Right lobe of liver (tissue), 6 donors: ENCODE data around the gene MAP3K3. TPM values are rescaled to one million over a fixed set of nuclear protein-coding genes. Genes with fewer than 3 reads are reported as not detected.

Experiments
- ATAC-seq, 4 donors: fragments of 200-7000 bp; cut with Tn5 transposase; one replicate each; pipeline ENCODE4 v1.9.1; 2020; ENCODE audit warnings: mild to moderate bottlenecking in 4 of 4, moderate library complexity in 4 of 4
- DNase-seq, 3 donors: peaks; one replicate each; pipeline ENCODE4 v3.0.0-alpha.2; 2020
- H3K27ac ChIP-seq, 3 donors: fragments of 200-600 bp; one replicate each; pipeline ENCODE4 v1.8.0; 2022
- H3K27me3 ChIP-seq, 2 donors: fragments of 200-600 bp; one replicate each; pipeline ENCODE4 v1.8.0; 2022
- H3K36me3 ChIP-seq, 4 donors: fragments of 200-600 bp; sonication (generic) in 1 of 4; one replicate each; pipeline versions ENCODE4 v1.5.1 to v1.8.0; 2017 to 2022; ENCODE audit warnings: control low read depth in 1 of 4
- H3K4me1 ChIP-seq, 4 donors: fragments of 200-600 bp; sonication (generic) in 1 of 4; one replicate each; pipeline versions ENCODE4 v1.5.1 to v1.8.0; 2017 to 2022; ENCODE audit warnings: control low read depth in 1 of 4
- H3K4me3 ChIP-seq, 3 donors: fragments of 200-600 bp; one replicate each; pipeline ENCODE4 v1.8.0; 2022
- H3K9me3 ChIP-seq, 4 donors: fragments of 200-600 bp; sonication (generic) in 1 of 4; one replicate each; pipeline versions ENCODE4 v1.5.1 to v1.8.0; 2017 to 2022; ENCODE audit warnings: control low read depth in 1 of 4
- POLR2A ChIP-seq: fragments of 450-650 bp; IDR thresholded peaks from one replicate; pipeline ENCODE4 v1.6.1; 2017; ENCODE audit warnings: antibody characterized with exemption, mild to moderate bottlenecking
- WGBS: methylation state at CpG from one replicate; pipeline ENCODE4 v1.1.6; 2018; ENCODE audit warnings: low coverage, low lambda C conversion rate; ENCODE audit not compliant: insufficient coverage; ENCODE audit errors: missing lambda C conversion rate; 5-methylcytosine and 5-hydroxymethylcytosine counted together
- intact Hi-C, 2 donors: fragments of 100-400 bp; cut with DNase I; formaldehyde crosslinking; loops; one replicate each; pipeline versions ENCODE4 v1.11.2 to v1.14.1; 2022
- total RNA-seq, 6 experiments: library from RNA; depleted of rRNA in 2 of 6; stranded (reverse); fragments of >200 nt in 2 of 6; fragmentation: NEBNext Ultra II Directional in 3 of 6; extraction: Animal tissue kit (Norgen Biotek cat#: 25700) in 3 of 6; gene quantifications; one replicate each; pipeline versions ENCODE4 v1.1.0 to v1.2.4, GENCODE V29; 2016 to 2023
- TF ChIP-seq, protein P1 (sequence below), 4 donors: fragments of 200-600 bp in 3 of 4; fragments of 450-650 bp in 1 of 4; IDR thresholded peaks; one replicate each; pipeline versions ENCODE4 v1.5.1 to v1.8.0; 2016 to 2022; ENCODE audit warnings: antibody characterized with exemption in 4 of 4, mild to moderate bottlenecking in 2 of 4
- donor health status: DM: no; HTN: yes; CAD: no.
- donor health status: DM: no; HTN: no; CAD: no.
- donor health status: DM: no; HTN: no; CAD: no.
- donor health status: DM: no; HTN: yes; CAD: no.
- donor health status: DM: no; HTN: yes; CAD: no.

Gene MAP3K3
- total RNA-seq, 6 experiments from 2014 or later = 10.6 to 15.8 (median 13.0) TPM

GRCh38 chr17:63699638-63700527, 77.7 kb downstream of the MAP3K3 start, which contains the start of gene LIMD2:
LIMD2 (minus strand) TSS chr17:63700125; CDS start chr17:63699298, 827 bp downstream.
- intact Hi-C loops = loop anchor here in 1 of 2 donors (10.0 kb wide), 1 partner anchor 65 kb away; no protein-coding TSS in a partner anchor
- Histone ChIP-seq H3K27me3 (no peaks in the 10 kb centered on the region), H3K36me3 (peaks cover 0 to 3% (median 0%) of the 10 kb centered on the region in 4 donors), H3K27ac (peak within 1 kb of the TSS; percentile 31 to 76 (median 68)), H3K4me1 (peaks cover 0 to 18% (median 8%) of the 10 kb centered on the region in 4 donors), H3K4me3 (peak within 1 kb of the TSS; percentile 41 to 54 (median 44)), H3K9me3 (no peaks in the 10 kb centered on the region)
- TF ChIP-seq, protein P1, sequence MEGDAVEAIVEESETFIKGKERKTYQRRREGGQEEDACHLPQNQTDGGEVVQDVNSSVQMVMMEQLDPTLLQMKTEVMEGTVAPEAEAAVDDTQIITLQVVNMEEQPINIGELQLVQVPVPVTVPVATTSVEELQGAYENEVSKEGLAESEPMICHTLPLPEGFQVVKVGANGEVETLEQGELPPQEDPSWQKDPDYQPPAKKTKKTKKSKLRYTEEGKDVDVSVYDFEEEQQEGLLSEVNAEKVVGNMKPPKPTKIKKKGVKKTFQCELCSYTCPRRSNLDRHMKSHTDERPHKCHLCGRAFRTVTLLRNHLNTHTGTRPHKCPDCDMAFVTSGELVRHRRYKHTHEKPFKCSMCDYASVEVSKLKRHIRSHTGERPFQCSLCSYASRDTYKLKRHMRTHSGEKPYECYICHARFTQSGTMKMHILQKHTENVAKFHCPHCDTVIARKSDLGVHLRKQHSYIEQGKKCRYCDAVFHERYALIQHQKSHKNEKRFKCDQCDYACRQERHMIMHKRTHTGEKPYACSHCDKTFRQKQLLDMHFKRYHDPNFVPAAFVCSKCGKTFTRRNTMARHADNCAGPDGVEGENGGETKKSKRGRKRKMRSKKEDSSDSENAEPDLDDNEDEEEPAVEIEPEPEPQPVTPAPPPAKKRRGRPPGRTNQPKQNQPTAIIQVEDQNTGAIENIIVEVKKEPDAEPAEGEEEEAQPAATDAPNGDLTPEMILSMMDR (IDR thresholded peaks at IDR 0.05) = no peak
- no peak for TF ChIP-seq POLR2A
- WGBS = 0% methylated on average over 14 of the region's 133 CpGs
- DNase-seq (peak; percentile 69 to 75 (median 73)), ATAC-seq (peak in 3 of 4 donors; percentile 1 to 28 (median 2))

DNA sequence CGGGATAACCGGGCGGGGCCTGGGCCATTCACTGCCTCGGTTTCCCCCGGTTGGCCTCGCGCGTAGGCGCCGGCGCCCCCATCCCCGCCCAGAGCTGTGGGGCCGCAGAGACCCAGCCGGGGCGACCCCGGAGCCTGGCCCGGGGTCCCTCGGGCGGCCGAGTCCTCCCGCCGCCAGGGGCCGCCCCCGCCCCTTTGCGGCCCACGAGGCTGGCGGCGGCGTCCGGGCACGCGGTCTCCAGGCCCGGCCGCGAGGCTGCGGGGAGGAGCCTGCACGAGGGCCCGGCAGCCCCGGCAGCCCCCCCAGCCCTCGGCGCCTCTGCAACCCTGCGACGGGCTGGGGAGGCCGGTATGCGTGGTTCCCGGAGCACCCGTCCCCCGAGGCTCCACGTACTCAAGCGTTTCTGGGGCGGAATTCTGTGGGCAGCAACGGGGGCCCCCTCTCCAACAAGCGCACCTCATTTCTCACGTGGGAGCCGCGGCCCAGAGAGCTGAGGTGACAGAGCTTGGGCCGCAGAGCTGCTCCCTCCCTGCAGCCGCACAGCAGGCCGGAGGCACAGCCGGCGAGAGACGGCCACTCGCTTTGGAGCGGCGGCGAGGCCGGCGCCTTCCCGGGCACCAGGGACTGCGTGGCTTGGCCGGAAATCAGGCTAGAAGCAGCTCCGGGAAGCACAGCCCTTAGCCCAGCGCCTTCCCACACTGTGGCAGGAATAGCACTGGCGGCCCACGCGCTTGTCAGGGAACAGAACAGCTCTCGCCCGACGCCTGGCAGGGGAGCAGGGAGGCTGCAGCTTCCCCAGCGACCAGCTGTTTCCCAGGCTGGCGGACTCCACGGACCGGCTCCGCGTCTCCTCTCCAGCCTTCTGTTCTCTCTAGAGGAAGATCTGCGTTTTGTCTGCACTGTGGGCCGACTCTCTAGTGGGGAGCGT, 78.6 kb downstream of the MAP3K3 start:
- no peak for TF ChIP-seq POLR2A
- TF ChIP-seq, protein P1 (IDR thresholded peaks at IDR 0.05) = peak in 1 of 4 donors; percentile 12
- Histone ChIP-seq H3K4me3 (peak overlapping the region; percentile 25 to 54 (median 26)), H3K9me3 (no peaks in the 10 kb centered on the region), H3K27me3 (no peaks in the 10 kb centered on the region), H3K36me3 (peaks cover 0 to 3% (median 0%) of the 10 kb centered on the region in 4 donors), H3K4me1 (peaks cover 0 to 18% (median 8%) of the 10 kb centered on the region in 4 donors), H3K27ac (peak overlapping the region; percentile 31 to 76 (median 68))
- intact Hi-C loops = no loop called here
- DNase-seq (peak in 2 of 3 donors; percentile 65 to 73), ATAC-seq (peak; percentile 10 to 34 (median 20))
- WGBS = 56% methylated on average over 18 of the region's 88 CpGs

GRCh38 chr17:63701456-63701820, 79.2 kb downstream of the MAP3K3 start:
- Histone ChIP-seq H3K4me3 (peak overlapping the region; percentile 2 to 54 (median 6)), H3K27ac (peak overlapping the region; percentile 26 to 76 (median 68)), H3K27me3 (no peaks in the 10 kb centered on the region), H3K9me3 (no peaks in the 10 kb centered on the region), H3K4me1 (peaks cover 0 to 18% (median 8%) of the 10 kb centered on the region in 4 donors), H3K36me3 (peaks cover 0 to 3% (median 0%) of the 10 kb centered on the region in 4 donors)
- DNase-seq (peak in 1 of 3 donors; percentile 62), ATAC-seq (no peak)
- 47% methylated on average over 8 of the region's 10 CpGs for WGBS
- TF ChIP-seq, protein P1 (IDR thresholded peaks at IDR 0.05) = no peak
- TF ChIP-seq POLR2A = no peak
- intact Hi-C loops = no loop called here
